NT2/D1 (cell line): ENCODE measurements around the gene MAP7.

Experiments used
- SUZ12 ChIP-seq: IDR thresholded peaks from 2 replicates; pipeline ENCODE4 v1.6.1; 2011; ENCODE audit not compliant: insufficient read length, insufficient read depth; ENCODE audit errors: extremely low read depth
- YY1 ChIP-seq: IDR thresholded peaks from 2 replicates; pipeline ENCODE4 v1.6.1; 2011; ENCODE audit not compliant: insufficient read length, insufficient read depth
- ZNF274 ChIP-seq: IDR thresholded peaks from 2 replicates; pipeline ENCODE4 v1.6.1; 2011; ENCODE audit warnings: mild to moderate bottlenecking, low read depth, low read length

GRCh38 chr6:136541395-136541794 is 8.8 kb downstream of the MAP7 start:
- no peak for TF ChIP-seq YY1
- no peak for TF ChIP-seq ZNF274
- no peak for TF ChIP-seq SUZ12
